ENCODE results near the gene ATP8A2.

The ATP8A2 gene

GRCh38 chr13:25649001-25649633 is 277.3 kb downstream of the ATP8A2 start:
- TF ChIP-seq SIN3A (IDR thresholded peaks at IDR 0.05; ENCODE audit: borderline replicate concordance, insufficient read depth, low read length) (no peak), TAF1 (IDR thresholded peaks at IDR 0.05; ENCODE audit: borderline replicate concordance, insufficient read depth, low read length) (no peak), POLR2AphosphoS5 (IDR thresholded peaks at IDR 0.05; ENCODE audit: low read depth, low read length) (no peak), REST (IDR thresholded peaks at IDR 0.05; ENCODE audit: insufficient read depth in 1 of 2, low read depth in 2 of 2, low read length in 2 of 2) (no peak), FOXP2 (optimal IDR thresholded peaks at IDR 0.05; ENCODE audit: borderline replicate concordance, extremely low read depth, extremely low read length, insufficient read depth) (no peak)

GRCh38 chr13:25652764-25653163 is 281.0 kb downstream of the ATP8A2 start:
- no peak for TF ChIP-seq SIN3A (IDR thresholded peaks at IDR 0.05; ENCODE audit: borderline replicate concordance, insufficient read depth, low read length)
- no peak for TF ChIP-seq FOXP2 (optimal IDR thresholded peaks at IDR 0.05; ENCODE audit: borderline replicate concordance, extremely low read depth, extremely low read length, insufficient read depth)
- no peak for TF ChIP-seq TAF1 (IDR thresholded peaks at IDR 0.05; ENCODE audit: borderline replicate concordance, insufficient read depth, low read length)
- no peak for TF ChIP-seq POLR2AphosphoS5 (IDR thresholded peaks at IDR 0.05; ENCODE audit: low read depth, low read length)
- no peak for TF ChIP-seq REST (IDR thresholded peaks at IDR 0.05; ENCODE audit: insufficient read depth in 1 of 2, low read depth in 2 of 2, low read length in 2 of 2)

- TF ChIP-seq POLR2AphosphoS5 (IDR thresholded peaks at IDR 0.05; ENCODE audit: low read depth, low read length) (no peak), TAF1 (IDR thresholded peaks at IDR 0.05; ENCODE audit: borderline replicate concordance, insufficient read depth, low read length) (no peak), SIN3A (IDR thresholded peaks at IDR 0.05; ENCODE audit: borderline replicate concordance, insufficient read depth, low read length) (no peak), FOXP2 (optimal IDR thresholded peaks at IDR 0.05; ENCODE audit: borderline replicate concordance, extremely low read depth, extremely low read length, insufficient read depth) (no peak), REST (IDR thresholded peaks at IDR 0.05; ENCODE audit: insufficient read depth in 1 of 2, low read depth in 2 of 2, low read length in 2 of 2) (no peak)
Measured at GRCh38 chr13:25654322-25654721, 282.5 kb downstream of the ATP8A2 start.

DNA sequence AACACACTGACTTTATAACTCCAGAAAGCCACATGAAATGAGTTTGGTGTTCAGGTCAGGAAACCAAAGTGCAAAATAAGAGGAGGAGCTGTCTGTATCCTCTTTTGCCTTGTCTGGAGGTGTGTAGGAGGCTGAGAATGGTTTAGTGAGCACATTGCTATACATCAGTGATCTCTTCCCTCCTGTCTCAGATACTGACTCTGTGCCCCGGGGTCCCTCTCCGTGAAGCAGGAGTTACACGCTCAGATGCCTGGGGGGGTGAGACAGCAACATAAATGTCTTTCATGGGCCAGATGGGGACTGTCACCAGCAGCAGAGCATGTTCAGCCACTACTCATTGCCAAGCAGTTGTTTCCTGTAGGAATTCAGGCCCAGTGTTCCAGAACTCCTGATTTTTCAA is 285.4 kb downstream of the ATP8A2 start:
- TF ChIP-seq REST (IDR thresholded peaks at IDR 0.05; ENCODE audit: insufficient read depth in 1 of 2, low read depth in 2 of 2, low read length in 2 of 2) (no peak), SIN3A (IDR thresholded peaks at IDR 0.05; ENCODE audit: borderline replicate concordance, insufficient read depth, low read length) (no peak), TAF1 (IDR thresholded peaks at IDR 0.05; ENCODE audit: borderline replicate concordance, insufficient read depth, low read length) (no peak), FOXP2 (optimal IDR thresholded peaks at IDR 0.05; ENCODE audit: borderline replicate concordance, extremely low read depth, extremely low read length, insufficient read depth) (no peak), POLR2AphosphoS5 (IDR thresholded peaks at IDR 0.05; ENCODE audit: low read depth, low read length) (no peak)

Data from PFSK-1 (cell line).